ENCODE results near the gene OGA. TPM values are rescaled to one million over a fixed set of nuclear protein-coding genes. Genes with fewer than 3 reads are reported as not detected.

OGA gene
- total RNA-seq = 100 to 1,000 TPM; 160 to 233 (median 190) TPM

DNA sequence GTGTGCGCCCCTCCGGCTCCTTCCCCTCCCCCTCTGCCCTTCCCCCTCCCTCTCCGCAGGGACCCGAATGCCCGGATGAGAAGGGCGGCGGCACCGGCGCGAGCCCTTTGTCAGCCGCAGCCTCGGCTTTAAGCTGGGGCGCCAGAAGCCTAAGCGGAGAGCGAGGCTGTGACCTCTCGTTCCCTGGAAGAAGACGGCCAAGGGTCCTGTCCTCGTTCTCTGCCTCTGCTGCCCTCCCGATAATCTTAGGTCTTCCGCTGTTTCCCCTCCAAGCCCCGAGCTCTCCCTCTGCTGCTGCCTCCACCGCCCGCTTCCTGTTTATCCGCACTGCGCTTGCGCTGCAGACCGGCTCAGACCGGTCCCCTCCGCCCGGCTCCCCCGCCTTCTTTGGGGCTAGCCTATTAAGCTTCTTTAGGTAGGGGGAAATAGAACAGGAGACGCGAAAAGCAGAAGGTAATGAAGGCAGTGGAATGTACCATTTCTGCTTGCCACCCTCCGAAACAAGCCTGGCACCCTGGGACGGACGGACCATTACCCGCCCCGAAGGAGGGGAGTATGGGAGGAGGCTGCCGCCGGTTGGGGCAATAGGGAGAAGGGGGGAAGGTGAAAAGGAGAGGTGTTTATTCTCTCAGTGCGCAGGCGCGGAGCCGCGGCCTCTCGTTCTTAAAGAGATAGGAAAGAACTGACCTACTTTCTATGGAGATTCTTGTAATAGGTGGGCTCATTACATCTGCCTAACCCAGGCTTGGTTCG is at the start of gene OGA:
Gene OGA, minus strand, starts transcription at position 326 of the 753 bp plus-strand sequence. CDS start 422 bp downstream, outside the sequence.
- no peak for TF ChIP-seq CTCF (IDR thresholded peaks at IDR 0.05; ENCODE audit: low read depth)

DNA sequence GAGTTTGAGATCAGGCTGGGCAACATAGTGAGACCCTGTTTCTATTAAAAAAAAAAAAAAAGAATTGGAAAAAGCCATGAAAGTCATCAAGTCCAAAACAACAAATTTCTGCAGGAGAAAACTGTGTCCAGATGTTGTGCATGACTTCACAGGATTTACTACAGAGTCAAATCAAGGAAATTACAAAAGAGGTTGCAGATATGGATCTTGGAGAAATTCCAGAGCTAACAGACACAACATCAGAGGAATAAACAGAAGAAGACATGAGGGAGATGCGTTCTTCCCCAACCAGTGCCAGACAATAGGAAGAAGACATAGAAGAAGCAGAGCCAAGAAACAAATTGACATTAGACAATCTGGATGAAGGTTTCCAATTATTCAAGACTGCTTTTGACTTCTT is 49.7 kb upstream of the OGA start:
- TF ChIP-seq CTCF (IDR thresholded peaks at IDR 0.05; ENCODE audit: low read depth) = no peak

GRCh38 chr10:101859530-101859929 is 41.3 kb upstream of the OGA start:
- TF ChIP-seq CTCF (IDR thresholded peaks at IDR 0.05; ENCODE audit: low read depth) = no peak

DNA sequence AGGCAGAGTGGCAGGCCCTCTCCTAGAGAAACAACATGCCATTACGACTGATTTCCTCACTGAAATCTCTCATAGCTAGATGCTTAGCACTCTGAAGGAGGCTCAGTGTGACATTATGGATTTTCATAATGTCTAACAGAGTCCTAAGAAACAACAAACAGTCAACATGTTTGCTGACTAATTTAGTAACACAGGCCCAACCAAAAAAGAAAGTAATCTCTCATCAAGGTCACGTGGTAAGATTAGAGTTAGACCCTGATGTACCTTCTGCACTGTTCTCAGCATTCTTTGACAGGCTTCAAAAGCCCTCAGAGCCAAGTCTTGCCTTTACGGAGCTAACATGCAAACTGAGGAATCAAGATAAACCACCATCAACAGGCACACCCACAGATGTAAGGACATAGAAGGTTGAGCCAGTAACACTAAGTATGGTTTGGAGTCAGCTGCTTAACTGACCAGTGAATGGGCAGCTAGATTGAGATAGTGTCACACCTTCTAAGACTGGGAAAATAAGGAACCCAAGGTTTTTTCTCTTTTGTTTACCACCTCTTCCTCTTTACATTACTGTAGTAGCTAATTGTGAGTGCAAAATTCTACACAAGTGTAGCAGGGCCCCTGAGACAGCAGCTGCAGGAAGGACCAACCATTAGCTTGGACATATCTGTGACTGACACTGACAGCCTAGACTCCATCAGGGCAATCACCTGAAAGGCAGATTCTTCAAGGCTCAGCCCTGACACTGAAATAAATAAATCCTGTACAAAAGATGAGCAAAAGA is 40.7 kb upstream of the OGA start:
- no peak for TF ChIP-seq CTCF (IDR thresholded peaks at IDR 0.05; ENCODE audit: low read depth)

DNA sequence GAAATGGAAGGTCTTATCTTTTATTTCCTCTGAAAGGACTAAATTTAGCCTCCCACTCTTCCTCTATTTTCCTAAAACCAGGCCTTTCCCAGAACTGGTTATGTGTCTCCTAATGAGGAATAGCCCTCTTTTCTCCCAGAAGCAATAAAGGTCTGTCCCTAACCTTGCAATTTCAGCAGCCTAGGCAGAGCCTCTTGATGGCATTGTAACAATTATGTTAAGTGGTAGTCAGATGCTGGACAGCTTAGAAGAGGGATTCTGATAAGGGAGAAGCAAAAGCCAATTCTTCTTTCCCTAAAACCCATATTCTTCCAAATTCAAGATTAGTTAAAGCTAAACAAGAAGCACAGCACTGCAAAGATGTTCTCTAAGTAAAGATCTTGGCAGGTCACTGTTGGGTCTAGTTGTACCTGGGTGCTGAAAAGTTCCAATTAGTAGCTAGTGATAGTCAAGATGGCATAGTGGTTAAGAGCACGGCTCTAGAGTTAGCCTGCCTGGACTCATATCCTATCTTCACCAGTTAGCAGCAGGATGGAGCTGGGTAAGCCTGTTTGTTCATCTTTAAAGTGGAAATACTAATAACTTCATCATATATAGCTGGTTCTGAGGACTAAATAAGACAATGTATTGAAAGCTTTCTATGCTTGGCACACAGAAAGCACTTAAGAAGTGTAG is 39.7 kb upstream of the OGA start:
- no peak for TF ChIP-seq CTCF (IDR thresholded peaks at IDR 0.05; ENCODE audit: low read depth)

GRCh38 chr10:101856626-101857025 is 38.4 kb upstream of the OGA start:
- TF ChIP-seq CTCF (IDR thresholded peaks at IDR 0.05; ENCODE audit: low read depth) = no peak
